Measurements from ENCODE around the gene RNF208.
A peak's percentile ranks its signal among the peaks of the same experiment; 100 is the strongest.

RNF208 gene

GRCh38 chr9:137255448-137256114 lies 33.5 kb upstream of the RNF208 start:
- POLR2A ChIA-PET, result interaction anchor here (6.8 kb wide), 1 partner anchor 13 kb away, joined by 164 read pairs; the partner anchor contains the start of gene TUBB4B
- CTCF ChIA-PET, result interaction anchor here (0.6 to 4.5 kb wide), 8 partner anchors 10 to 220 kb away, joined by 3 to 24 read pairs (median 4); partner anchors contain the start of gene TOR4A
- TF ChIP-seq, protein P1, sequence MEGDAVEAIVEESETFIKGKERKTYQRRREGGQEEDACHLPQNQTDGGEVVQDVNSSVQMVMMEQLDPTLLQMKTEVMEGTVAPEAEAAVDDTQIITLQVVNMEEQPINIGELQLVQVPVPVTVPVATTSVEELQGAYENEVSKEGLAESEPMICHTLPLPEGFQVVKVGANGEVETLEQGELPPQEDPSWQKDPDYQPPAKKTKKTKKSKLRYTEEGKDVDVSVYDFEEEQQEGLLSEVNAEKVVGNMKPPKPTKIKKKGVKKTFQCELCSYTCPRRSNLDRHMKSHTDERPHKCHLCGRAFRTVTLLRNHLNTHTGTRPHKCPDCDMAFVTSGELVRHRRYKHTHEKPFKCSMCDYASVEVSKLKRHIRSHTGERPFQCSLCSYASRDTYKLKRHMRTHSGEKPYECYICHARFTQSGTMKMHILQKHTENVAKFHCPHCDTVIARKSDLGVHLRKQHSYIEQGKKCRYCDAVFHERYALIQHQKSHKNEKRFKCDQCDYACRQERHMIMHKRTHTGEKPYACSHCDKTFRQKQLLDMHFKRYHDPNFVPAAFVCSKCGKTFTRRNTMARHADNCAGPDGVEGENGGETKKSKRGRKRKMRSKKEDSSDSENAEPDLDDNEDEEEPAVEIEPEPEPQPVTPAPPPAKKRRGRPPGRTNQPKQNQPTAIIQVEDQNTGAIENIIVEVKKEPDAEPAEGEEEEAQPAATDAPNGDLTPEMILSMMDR (IDR thresholded peaks at IDR 0.05; ENCODE audit: insufficient read depth, low read length, missing control alignments), result no peak
- DNase-seq (ENCODE audit: low read depth, low spot score), result no peak
- H3K4me3 ChIP-seq (ENCODE audit: low read depth, low read length), result peak overlapping the region; percentile 88

DNA sequence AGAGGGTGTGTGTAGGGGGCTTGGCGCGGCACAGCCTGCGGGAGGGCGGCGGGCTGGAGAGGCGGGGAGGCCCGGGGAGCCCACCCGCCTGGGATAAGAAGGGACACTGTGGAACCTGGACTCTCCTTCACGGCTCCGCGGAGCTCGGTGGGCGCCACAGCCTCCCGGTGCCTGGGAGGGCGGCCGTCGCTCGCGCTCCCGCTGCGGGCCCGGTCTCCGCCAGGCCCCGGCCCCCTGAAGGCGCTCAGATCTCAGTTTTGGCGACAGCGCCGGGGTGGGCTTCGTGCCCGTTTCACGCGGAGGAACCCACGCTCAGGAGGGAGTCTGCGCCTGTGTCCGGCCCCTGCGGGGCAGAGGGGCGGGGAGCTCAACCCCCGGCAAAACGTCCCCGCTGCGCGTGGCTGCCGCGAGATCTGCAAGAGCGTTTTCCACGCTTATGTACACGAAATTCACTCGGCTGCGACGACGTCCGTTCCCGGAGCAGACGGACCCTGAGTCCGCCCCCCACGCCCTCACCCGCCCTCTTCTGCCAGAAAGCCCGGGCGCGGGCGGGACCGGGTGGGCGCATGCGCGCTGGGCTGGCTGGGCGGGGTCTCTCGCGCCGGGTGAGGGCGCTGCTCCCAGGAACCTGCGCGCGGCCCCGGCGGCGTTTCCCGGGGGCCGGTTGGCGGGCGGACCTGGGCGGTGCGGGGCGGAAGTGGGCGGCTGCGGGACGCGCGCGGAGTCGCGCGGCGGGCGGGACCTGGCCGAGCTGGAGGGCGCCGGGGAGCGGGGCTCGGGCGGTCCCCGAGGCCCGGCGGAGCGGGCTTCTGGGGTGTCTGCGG lies 32.8 kb upstream of the RNF208 start, which contains the start of gene NELFB:
TSS of gene NELFB (plus strand) at position 704 of the 824 bp plus-strand sequence.
- TF ChIP-seq, protein P1 (IDR thresholded peaks at IDR 0.05; ENCODE audit: insufficient read depth, low read length, missing control alignments), result no peak
- ChIA-PET POLR2A (interaction anchor here (6.8 kb wide), 1 partner anchor 12 kb away, joined by 164 read pairs; the partner anchor contains the start of gene TUBB4B), CTCF (interaction anchor here (1.4 to 4.5 kb wide), 4 partner anchors 9 to 27 kb away, joined by 4 to 24 read pairs (median 6); no protein-coding TSS in a partner anchor)
- no peak for DNase-seq (ENCODE audit: low read depth, low spot score)
- peak within 1 kb of the TSS; percentile 88 for H3K4me3 ChIP-seq (ENCODE audit: low read depth, low read length)

- ChIA-PET POLR2A (interaction anchor here (6.8 kb wide), 1 partner anchor 11 kb away, joined by 164 read pairs; the partner anchor contains the start of gene TUBB4B), CTCF (interaction anchor here (1.4 to 4.5 kb wide), 4 partner anchors 9 to 26 kb away, joined by 4 to 24 read pairs (median 6); no protein-coding TSS in a partner anchor)
- H3K4me3 ChIP-seq (ENCODE audit: low read depth, low read length), result peak overlapping the region; percentile 88
- TF ChIP-seq, protein P1 (IDR thresholded peaks at IDR 0.05; ENCODE audit: insufficient read depth, low read length, missing control alignments), result no peak
- DNase-seq (ENCODE audit: low read depth, low spot score), result no peak
Observed at GRCh38 chr9:137253717-137254623, 31.9 kb upstream of the RNF208 start.

DNA sequence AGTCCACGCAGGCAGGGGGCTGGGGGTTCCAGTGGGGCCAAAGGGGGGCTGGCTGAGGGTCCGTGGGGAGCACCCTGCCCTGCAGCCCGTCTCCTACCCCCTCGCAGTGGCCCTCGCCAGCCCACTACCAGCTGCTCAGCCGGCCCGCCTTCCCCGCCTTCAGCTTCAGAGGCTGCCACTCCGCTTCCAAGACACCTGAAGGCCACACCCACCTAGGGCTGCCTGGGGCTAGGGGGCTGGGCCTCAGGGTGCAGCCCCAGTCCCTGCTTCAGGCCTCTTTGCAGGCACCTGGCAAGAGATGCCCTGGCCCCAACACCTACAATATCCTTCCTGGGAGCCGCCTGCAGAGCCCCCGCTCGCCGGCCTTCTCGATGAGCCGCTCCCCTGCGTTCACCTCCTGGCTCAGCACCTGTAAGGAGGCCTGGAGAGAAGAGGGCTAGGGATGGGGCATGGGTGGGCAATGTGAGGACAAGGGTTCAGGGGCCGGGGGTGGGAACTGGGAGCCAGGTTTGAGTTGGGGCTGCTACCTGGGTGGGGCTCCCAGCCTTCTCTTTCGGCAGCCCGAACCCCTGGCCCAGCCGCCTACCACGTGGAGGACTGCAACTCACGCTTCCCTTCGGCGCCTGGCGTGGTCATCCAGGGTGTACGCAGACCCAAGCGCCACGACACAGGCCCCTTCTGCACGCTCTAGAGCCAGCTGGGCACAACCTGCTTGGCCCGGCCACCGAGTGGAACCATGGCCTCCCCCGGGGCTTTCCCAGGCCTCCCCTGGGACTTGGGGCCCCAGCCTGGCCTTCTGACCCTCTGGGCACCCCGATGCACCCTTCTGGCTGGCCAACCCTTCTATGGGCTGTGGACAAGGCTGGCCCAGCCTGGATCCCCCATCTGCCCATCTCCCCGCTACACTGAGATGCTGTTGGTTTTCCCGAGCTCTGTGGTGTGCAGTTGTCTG lies 30.8 kb upstream of the RNF208 start:
- ChIA-PET POLR2A (interaction anchor here (6.8 kb wide), 1 partner anchor 10 kb away, joined by 164 read pairs; the partner anchor contains the start of gene TUBB4B), CTCF (interaction anchor here (1.1 to 4.5 kb wide), 2 partner anchors 15 to 16 kb away, joined by 3 to 24 read pairs; no protein-coding TSS in a partner anchor)
- no peak for DNase-seq (ENCODE audit: low read depth, low spot score)
- TF ChIP-seq, protein P1 (IDR thresholded peaks at IDR 0.05; ENCODE audit: insufficient read depth, low read length, missing control alignments), result no peak
- H3K4me3 ChIP-seq (ENCODE audit: low read depth, low read length), result no peak overlapping the region
